ENCODE data around the gene TEF.

DNA sequence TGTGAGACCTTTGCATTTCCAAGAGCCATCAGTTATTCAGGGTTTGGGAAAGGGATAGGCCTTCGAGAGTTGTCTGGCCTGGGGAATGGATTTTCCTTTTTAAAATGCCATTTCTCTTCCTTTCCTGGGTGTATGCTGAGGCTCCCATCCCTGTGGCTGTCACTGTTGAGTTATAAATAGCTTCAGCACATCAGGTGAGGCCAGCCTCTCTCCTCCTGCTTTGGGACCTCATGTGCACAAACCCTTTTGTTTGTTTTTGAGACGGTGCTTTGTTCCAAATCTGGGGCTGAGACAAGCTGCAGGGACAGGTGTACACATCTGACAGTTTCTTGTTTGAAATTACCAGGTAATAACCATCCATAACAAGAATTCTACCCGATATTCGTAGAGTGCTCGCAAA is 1.3 kb downstream of the TEF start:
- TF ChIP-seq CTCF (IDR thresholded peaks at IDR 0.05; ENCODE audit: insufficient read depth, low read length), result no peak
- no peak for TF ChIP-seq REST (IDR thresholded peaks at IDR 0.05; ENCODE audit: insufficient replicate concordance, low read depth)
- TF ChIP-seq POLR2AphosphoS5 (IDR thresholded peaks at IDR 0.05; ENCODE audit: low read depth), result no peak
